ENCODE data around the gene ZNF76. TPM values are rescaled to one million over a fixed set of nuclear protein-coding genes. Genes with fewer than 3 reads are reported as not detected.

Gene ZNF76
- total and polyA plus RNA-seq, 2 of the 8 experiments (the other 6 are each of a cell fraction or from before 2014, with no cell fraction given), result 17.9 to 23.9 TPM

DNA sequence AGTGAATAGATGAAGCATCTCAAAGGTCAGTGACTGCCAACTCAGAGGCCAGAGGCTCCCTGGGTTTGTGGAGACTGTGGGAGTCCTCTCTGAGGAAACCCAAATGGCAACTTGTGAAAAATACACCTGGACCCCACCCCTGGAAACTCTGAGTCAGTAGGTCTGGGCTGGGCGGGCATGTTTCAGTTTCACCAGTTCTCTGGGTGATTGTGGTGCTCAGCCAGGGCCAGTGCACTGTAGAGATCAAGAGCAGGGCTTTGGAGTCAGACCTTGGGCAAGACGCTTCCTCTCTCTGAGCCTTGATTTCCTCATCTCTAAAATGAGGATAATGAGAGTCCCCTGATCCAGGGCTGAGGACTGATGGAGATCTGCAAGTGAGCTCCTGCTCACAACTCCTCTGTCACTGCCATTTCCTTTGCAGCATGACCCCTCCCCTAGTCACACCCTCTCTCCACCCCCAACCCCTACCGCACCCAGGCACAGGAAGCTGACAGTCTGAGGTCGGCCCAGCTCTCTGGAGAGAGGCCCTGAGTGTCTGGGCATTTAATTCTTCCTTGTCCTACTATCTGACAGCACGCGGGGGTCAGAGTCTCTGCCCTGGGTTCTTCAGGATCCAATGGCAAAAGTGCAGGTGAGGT lies 43.2 kb downstream of the ZNF76 start:
- Histone ChIP-seq H3K4me1 (replicated peaks in 1 of 4; ENCODE audit: control insufficient read depth in 3 of 4, insufficient read depth in 4 of 4, low read length in 3 of 4) (peaks cover 6 to 15% (median 12%) of the 10 kb centered on the region in 4 experiments), H2BK12ac (ENCODE audit: low read depth, low read length) (no peak overlapping the region), H2BK15ac (ENCODE audit: low read length) (no peak overlapping the region), H3K9me3 (ENCODE audit: insufficient read depth in 2 of 2, low read depth in 1 of 2, low read length in 1 of 2) (no peaks in the 10 kb centered on the region), H3K4ac (replicated peaks; ENCODE audit: insufficient read length, low read depth, low read length) (no peak overlapping the region), H3K56ac (replicated peaks; ENCODE audit: insufficient read length, low read depth, low read length) (no peak overlapping the region), H3K14ac (ENCODE audit: insufficient read length) (no peak overlapping the region), H4K91ac (replicated peaks; ENCODE audit: insufficient read length, low read length) (no peak overlapping the region), H3K27ac (ENCODE audit: low read depth, low read length) (no peak overlapping the region), H3K4me2 (ENCODE audit: insufficient read depth in 1 of 2, low read depth in 2 of 2, low read length in 2 of 2) (peak overlapping the region in 1 of 2 experiments; percentile 13; a peak in 1 of 4 replicates), H3K18ac (ENCODE audit: extremely low read depth, low read length) (peak overlapping the region; percentile 40; the same call in 1 of the 2 replicates), H2BK5ac (ENCODE audit: low read depth, low read length) (no peak overlapping the region; the same call in 1 of the 2 replicates), H4K20me1 (replicated peaks in 1 of 2; ENCODE audit: control insufficient read depth in 1 of 2, insufficient read depth in 2 of 2, low read length in 2 of 2) (no peaks in the 10 kb centered on the region), H2AFZ (ENCODE audit: low read length) (no peak overlapping the region), H3K79me2 (ENCODE audit: control insufficient read depth in 1 of 2, insufficient read depth in 2 of 2, low read length in 2 of 2) (no peaks in the 10 kb centered on the region), H3K79me1 (ENCODE audit: low read depth, low read length) (no peaks in the 10 kb centered on the region; the same call in 1 of the 2 replicates), H3K9ac (replicated peaks in 1 of 4; ENCODE audit: extremely low read depth in 1 of 4, low read depth in 3 of 4, low read length in 3 of 4) (0 out of 7 replicates have a peak overlapping the region, but pooled peaks of 1 of the 4 experiments have one; percentile 21), H2BK20ac (ENCODE audit: low read length) (no peak overlapping the region), H2BK120ac (replicated peaks; ENCODE audit: low read depth, low read length) (no peak overlapping the region), H4K8ac (ENCODE audit: extremely low read depth, insufficient read depth, low read length) (no peak overlapping the region), H3K23ac (ENCODE audit: insufficient read length) (no peak overlapping the region), H3K4me3 (ENCODE audit: extremely low read depth in 1 of 4, insufficient read depth in 2 of 4, low read depth in 3 of 4, low read length in 4 of 4) (no peak overlapping the region), H3K36me3 (ENCODE audit: control insufficient read depth in 2 of 4, insufficient read depth in 4 of 4, low read length in 3 of 4) (no peaks in the 10 kb centered on the region), H4K5ac (ENCODE audit: insufficient read length, low read depth, low read length) (no peak overlapping the region), H3K23me2 (ENCODE audit: low read depth, low read length) (no peaks in the 10 kb centered on the region; the same call in 1 of the 2 replicates), H3K27me3 (replicated peaks in 1 of 4; ENCODE audit: control insufficient read depth in 3 of 4, extremely low read depth in 1 of 4, insufficient read depth in 3 of 4, low read length in 3 of 4) (no peaks in the 10 kb centered on the region), H2AK5ac (ENCODE audit: low read depth, low read length) (no peak overlapping the region; the same call in 1 of the 2 replicates)
- CTCF ChIA-PET (ENCODE audit: partially characterized antibody), result interaction anchor here (0.5 to 20.6 kb wide), 7 partner anchors 9 to 165 kb away, joined by 3 to 358 read pairs (median 6); partner anchors contain the start of gene RPL10A
- TF ChIP-seq RBBP5 (IDR thresholded peaks at IDR 0.05; ENCODE audit: borderline replicate concordance, low read depth, low read length) (no peak), CBX5 (IDR thresholded peaks at IDR 0.05; ENCODE audit: low read depth, low read length) (no peak), EGR1 (IDR thresholded peaks at IDR 0.05; ENCODE audit: borderline replicate concordance, low read depth, low read length) (no peak), POU5F1 (IDR thresholded peaks at IDR 0.05; ENCODE audit: low read depth, low read length) (no peak)
- FAIRE-seq (peak; percentile 24), DNase-seq (ENCODE audit: low read depth in 1 of 2, low spot score in 2 of 2) (peak in 1 of 2 experiments; percentile 64)
- POLR2A ChIA-PET (ENCODE audit: partially characterized antibody), result interaction anchor here (0.7 to 1.4 kb wide), 5 partner anchors 9 to 166 kb away, joined by 3 to 4 read pairs (median 3); partner anchors contain the start of gene RPL10A
- 36% methylated on average over 6 of the region's 6 CpGs; no CpG with 5 or more reads in 1 of the 2 experiments for WGBS, 2 experiments (ENCODE audit: extremely low coverage in 1 of 2, insufficient coverage in 1 of 2, insufficient read length in 1 of 2, insufficient replicate concordance in 2 of 2, low coverage in 1 of 2, low lambda C conversion rate in 2 of 2, missing lambda C conversion rate in 1 of 2)
